ENCODE measurements around the gene KIF26B.
A peak's percentile ranks its signal among the peaks of the same experiment; 100 is the strongest.

Gene KIF26B

DNA sequence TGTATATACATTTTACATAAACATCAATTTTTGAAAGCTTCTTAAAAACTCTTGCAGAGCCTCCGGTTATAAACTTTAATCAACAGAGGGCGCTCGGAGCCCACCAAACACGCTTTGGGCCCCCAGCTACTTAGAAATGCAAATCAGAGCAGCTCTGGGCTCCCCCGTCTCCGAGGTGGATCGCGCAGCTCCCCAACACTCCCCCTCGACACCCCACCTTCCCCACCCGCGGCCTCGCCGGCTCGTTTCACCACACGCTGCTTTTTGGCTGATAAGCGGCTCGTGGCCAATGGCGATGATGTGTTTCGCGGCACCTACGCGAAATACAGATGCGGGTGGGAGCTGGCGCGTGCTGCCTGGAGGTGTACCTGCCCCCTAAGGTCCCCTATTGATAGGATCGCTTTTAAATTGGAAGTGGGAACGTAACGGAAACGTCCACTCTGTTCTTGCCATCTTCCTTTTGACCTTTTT is 1.7 kb upstream of the KIF26B start:
- DNase-seq (ENCODE audit: low read depth) = peak; percentile 84
- no peak overlapping the region for H3K4me3 ChIP-seq (ENCODE audit: low read depth, low read length)
- TF ChIP-seq, protein P1, sequence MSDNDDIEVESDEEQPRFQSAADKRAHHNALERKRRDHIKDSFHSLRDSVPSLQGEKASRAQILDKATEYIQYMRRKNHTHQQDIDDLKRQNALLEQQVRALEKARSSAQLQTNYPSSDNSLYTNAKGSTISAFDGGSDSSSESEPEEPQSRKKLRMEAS (IDR thresholded peaks at IDR 0.05; ENCODE audit: low read depth, low read length) = no peak
- TF ChIP-seq POLR2A (IDR thresholded peaks at IDR 0.05; ENCODE audit: extremely low read depth, insufficient read length) (no peak), MYC (IDR thresholded peaks at IDR 0.05; ENCODE audit: low read depth, low read length) (no peak)
- TF ChIP-seq, protein P2, sequence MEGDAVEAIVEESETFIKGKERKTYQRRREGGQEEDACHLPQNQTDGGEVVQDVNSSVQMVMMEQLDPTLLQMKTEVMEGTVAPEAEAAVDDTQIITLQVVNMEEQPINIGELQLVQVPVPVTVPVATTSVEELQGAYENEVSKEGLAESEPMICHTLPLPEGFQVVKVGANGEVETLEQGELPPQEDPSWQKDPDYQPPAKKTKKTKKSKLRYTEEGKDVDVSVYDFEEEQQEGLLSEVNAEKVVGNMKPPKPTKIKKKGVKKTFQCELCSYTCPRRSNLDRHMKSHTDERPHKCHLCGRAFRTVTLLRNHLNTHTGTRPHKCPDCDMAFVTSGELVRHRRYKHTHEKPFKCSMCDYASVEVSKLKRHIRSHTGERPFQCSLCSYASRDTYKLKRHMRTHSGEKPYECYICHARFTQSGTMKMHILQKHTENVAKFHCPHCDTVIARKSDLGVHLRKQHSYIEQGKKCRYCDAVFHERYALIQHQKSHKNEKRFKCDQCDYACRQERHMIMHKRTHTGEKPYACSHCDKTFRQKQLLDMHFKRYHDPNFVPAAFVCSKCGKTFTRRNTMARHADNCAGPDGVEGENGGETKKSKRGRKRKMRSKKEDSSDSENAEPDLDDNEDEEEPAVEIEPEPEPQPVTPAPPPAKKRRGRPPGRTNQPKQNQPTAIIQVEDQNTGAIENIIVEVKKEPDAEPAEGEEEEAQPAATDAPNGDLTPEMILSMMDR (IDR thresholded peaks at IDR 0.05; ENCODE audit: low read depth, low read length) = peak; percentile 45

DNA sequence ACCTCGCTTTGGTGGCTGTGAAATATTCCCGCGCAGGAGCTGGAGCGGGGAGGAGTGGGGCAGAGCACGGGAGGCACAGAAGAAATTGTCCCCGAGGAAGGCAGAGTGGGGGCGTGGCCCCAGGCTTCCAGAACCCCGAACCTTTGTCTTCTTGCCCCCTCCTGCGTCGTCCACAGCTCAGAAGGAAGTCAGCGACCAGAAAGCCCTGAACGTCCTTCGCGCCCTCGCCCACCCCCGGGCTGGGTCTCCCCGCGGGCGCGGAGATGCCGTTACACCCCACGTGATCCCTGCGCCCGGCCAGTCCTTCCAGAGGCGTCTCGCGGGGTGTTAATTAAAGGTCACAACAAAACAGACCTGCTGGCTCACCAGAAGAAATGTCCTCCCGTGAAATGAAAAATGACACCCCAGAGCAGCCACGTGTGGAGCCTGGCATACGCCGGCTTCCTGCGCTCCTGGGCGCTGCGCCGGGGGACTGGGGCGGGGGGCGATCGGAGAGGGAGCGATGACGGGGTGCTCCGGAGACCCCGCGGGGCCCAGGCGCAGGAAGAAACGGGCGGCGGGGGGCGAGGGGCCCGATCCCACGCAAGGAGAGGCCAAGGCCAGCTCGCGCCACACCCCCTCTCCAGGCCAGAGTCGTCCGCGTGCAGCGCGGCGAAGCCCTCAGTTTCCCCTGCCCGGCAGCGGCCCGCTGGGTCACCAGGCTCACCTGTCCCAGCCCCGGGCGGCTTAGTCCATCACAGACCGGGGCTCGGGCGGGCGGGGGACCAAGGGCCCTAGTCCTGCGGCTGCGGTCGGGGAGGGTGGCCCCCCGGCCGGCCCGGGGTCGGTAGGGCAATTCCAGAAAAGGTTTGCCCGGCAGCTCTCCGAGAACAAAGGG is 995 bp upstream of the KIF26B start:
- TF ChIP-seq, protein P1 (IDR thresholded peaks at IDR 0.05; ENCODE audit: low read depth, low read length) = 0 out of 2 replicates have a peak, but pooled peaks have one; percentile 19
- TF ChIP-seq MYC (IDR thresholded peaks at IDR 0.05; ENCODE audit: low read depth, low read length) (no peak), POLR2A (IDR thresholded peaks at IDR 0.05; ENCODE audit: extremely low read depth, insufficient read length) (no peak)
- TF ChIP-seq, protein P2 (IDR thresholded peaks at IDR 0.05; ENCODE audit: low read depth, low read length) = no peak
- peak overlapping the region; percentile 28 for H3K4me3 ChIP-seq (ENCODE audit: low read depth, low read length)
- DNase-seq (ENCODE audit: low read depth) = peak; percentile 34

DNA sequence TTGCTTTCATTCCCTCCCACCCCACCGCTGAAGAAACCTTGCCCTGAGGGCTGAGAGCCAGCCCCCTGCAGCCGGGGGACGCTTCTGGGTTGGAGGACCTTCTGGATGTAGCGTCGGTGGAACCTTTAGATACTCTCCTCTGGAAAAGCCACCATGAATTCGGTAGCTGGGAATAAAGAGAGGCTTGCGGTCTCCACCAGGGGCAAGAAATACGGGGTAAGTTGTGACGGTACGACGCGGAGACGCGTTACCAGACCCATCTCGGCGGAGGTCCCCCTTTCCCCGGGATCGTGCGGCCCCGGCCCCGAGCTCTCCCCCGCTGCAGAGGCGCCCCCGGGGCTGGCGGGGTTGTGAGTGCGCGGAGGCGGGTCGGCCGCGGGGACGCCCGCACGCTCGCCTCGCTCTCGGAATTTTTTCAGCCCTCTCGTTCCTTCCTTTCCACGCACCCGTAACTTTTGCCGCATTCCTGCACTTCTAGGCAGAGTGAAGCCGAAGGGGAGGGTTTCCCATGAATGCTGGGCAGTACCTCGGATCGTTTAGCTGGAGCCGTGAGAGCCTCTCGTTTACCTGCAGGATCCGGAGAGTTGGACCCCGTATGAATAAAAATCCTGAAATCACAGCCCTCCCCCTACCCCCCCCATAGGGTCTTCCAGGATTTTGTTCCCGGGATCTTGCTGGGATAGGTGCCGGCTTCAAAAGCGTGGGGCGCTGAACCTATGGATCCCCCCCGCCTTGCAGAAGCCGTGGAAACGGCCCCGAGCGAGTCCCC is 671 bp downstream of the KIF26B start:
- TF ChIP-seq, protein P2 (IDR thresholded peaks at IDR 0.05; ENCODE audit: low read depth, low read length) = no peak
- no peak for TF ChIP-seq POLR2A (IDR thresholded peaks at IDR 0.05; ENCODE audit: extremely low read depth, insufficient read length)
- TF ChIP-seq, protein P1 (IDR thresholded peaks at IDR 0.05; ENCODE audit: low read depth, low read length) = no peak
- no peak for TF ChIP-seq MYC (IDR thresholded peaks at IDR 0.05; ENCODE audit: low read depth, low read length)
- H3K4me3 ChIP-seq (ENCODE audit: low read depth, low read length) = peak overlapping the region; percentile 32
- peak; percentile 44 for DNase-seq (ENCODE audit: low read depth)

DNA sequence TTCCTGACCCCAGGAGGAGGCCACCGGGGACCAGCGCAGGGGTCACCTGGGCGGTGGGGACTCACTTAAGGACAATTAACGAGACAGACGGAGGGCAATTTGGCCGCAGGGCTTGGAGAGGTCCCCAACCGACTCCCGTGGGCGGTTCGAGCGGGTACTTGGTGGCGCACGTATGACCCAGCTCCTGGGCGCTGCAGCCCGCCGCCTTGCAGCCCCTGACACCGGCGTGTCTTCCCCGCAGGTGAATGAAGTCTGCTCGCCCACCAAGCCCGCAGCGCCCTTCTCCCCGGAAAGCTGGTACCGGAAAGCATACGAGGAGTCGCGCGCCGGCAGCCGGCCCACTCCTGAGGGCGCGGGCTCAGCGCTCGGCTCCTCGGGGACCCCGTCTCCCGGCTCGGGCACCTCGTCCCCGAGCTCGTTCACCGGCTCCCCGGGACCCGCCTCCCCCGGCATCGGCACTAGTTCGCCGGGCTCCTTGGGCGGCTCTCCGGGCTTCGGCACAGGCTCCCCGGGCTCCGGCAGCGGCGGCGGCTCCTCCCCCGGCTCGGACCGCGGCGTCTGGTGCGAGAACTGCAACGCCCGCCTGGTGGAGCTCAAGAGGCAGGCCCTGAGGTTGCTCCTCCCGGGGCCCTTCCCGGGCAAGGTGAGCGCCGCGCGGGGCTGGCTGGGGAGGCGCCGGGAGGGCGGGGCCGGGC is 1.4 kb downstream of the KIF26B start:
- no peak for TF ChIP-seq MYC (IDR thresholded peaks at IDR 0.05; ENCODE audit: low read depth, low read length)
- TF ChIP-seq, protein P2 (IDR thresholded peaks at IDR 0.05; ENCODE audit: low read depth, low read length) = peak; percentile 40
- TF ChIP-seq, protein P1 (IDR thresholded peaks at IDR 0.05; ENCODE audit: low read depth, low read length) = no peak
- DNase-seq (ENCODE audit: low read depth) = peak; percentile 88
- peak overlapping the region; percentile 13 for H3K4me3 ChIP-seq (ENCODE audit: low read depth, low read length)

DNA sequence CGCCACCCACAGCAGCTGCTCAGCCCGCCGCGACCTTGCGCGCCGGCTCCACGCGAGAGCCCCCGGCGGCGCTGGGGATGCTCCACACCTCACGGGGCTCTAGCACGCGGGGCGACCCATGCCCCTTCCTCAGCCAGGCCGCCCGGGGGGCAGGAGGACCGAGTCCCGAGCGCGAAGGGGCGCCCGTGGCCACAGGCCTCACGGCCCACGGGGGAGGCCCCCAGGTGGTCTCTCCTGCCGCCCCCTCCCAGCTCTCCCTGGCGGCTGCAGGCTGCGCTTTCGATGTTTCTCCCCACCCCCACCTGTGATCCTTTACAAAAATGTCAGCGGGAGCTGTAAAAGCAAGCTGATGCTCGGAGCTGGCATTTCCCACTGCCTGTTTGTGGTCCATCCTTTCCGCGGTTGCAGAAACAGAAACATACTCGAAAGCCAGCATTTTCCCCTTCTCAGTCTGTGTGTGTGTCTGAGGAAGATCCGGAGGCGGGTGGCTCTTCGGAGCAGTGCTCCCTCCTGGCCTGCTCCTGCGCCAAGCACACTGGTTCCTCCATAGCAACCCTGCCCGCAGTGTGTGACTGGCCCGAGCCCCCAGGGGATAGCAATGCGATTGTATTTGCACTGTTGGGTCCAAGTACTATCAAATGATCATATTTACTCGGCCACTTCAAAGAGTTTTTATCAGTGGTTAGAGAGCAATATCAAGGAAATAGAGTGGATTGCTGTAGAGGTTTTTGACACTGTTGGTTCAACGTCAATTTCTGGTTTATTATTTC is 2.1 kb downstream of the KIF26B start:
- H3K4me3 ChIP-seq (ENCODE audit: low read depth, low read length) = no peak overlapping the region
- no peak for TF ChIP-seq POLR2A (IDR thresholded peaks at IDR 0.05; ENCODE audit: extremely low read depth, insufficient read length)
- TF ChIP-seq, protein P1 (IDR thresholded peaks at IDR 0.05; ENCODE audit: low read depth, low read length) = no peak
- TF ChIP-seq, protein P2 (IDR thresholded peaks at IDR 0.05; ENCODE audit: low read depth, low read length) = no peak
- TF ChIP-seq MYC (IDR thresholded peaks at IDR 0.05; ENCODE audit: low read depth, low read length) = no peak
- DNase-seq (ENCODE audit: low read depth) = peak; percentile 14

Data from NB4 (cell line).